K562 (cell line): ENCODE measurements around the gene ROR2. TPM values are rescaled to one million over a fixed set of nuclear protein-coding genes. Genes with fewer than 3 reads are reported as not detected.

Source experiments
- ATAC-seq: fragments of 200-7000 bp; cut with Tn5 transposase; 3 replicates; pipeline ENCODE4 v1.9.1; 2020; ENCODE audit warnings: moderate library complexity
- BruUV-seq: library from RNA; stranded (reverse); fragments of 400-500 nt; replicated peaks from 2 replicates; lab custom pipeline; 2021; lab: Mats Ljungman, UMichigan
- CTCF ChIA-PET: fragments of 300-600 bp; formaldehyde crosslinking; extraction: SDS; loops from one replicate; lab custom pipeline; 2021; ENCODE audit warnings: low intra/inter-chr PET ratio; lab: Yijun Ruan, JAX
- POLR2A ChIA-PET: fragments of 300-600, 350-650 bp; sonication (Branson Sonifier 250); formaldehyde crosslinking; extraction: SDS; loops from one replicate; lab custom pipeline; 2021; ENCODE audit warnings: antibody characterized with exemption, inconsistent platforms; lab: Yijun Ruan, JAX
- DNase-seq, 4 experiments: peaks; one replicate each; pipeline versions ENCODE4 v3.0.0 to v3.0.0-alpha.2; 2011 to 2018; ENCODE audit warnings: low spot score in 3 of 4, mixed read lengths in 3 of 4; ENCODE audit errors: extremely low read depth in 1 of 4
- FAIRE-seq: peaks from 2 replicates; lab custom pipeline; 2011; peaks lifted over from hg19 to GRCh38; lab: Jason Lieb, UNC
- H2AFZ ChIP-seq: 2 replicates; pipeline ENCODE4 v1.6.0; 2011; ENCODE audit warnings: low read depth, low read length, control low read depth, inconsistent platforms
- H3K27ac ChIP-seq: fragments of 200-600 bp; 3 replicates; pipeline ENCODE4 v1.8.0; 2011; ENCODE audit warnings: low read depth, mild to moderate bottlenecking, control low read depth, inconsistent platforms, low read length, moderate library complexity, mixed read lengths; ENCODE audit errors: extremely low read depth
- H3K27me3 ChIP-seq, 2 experiments: fragments of 300-600 bp in 1 of 2; 2 replicates in 1 of 2; 3 replicates in 1 of 2; pipeline versions ENCODE4 v1.6.0 to v1.8.0; 2011; ENCODE audit warnings: inconsistent platforms in 2 of 2, low read length in 2 of 2, mild to moderate bottlenecking in 1 of 2, mixed read lengths in 1 of 2, moderate library complexity in 1 of 2; ENCODE audit not compliant: control insufficient read depth in 2 of 2, insufficient read depth in 2 of 2
- H3K36me3 ChIP-seq: fragments of 300-600 bp; 3 replicates; pipeline ENCODE4 v1.8.0; 2011; ENCODE audit warnings: mild to moderate bottlenecking, low read length, inconsistent platforms; ENCODE audit not compliant: control insufficient read depth, insufficient read depth
- H3K4me1 ChIP-seq, 2 experiments: fragments of 200-600 bp in 1 of 2; replicated peaks in 1 of 2; 2 replicates in 1 of 2; 3 replicates in 1 of 2; pipeline versions ENCODE4 v1.5.1 to v1.8.0; 2011; ENCODE audit warnings: inconsistent platforms in 2 of 2, low read length in 2 of 2, mild to moderate bottlenecking in 1 of 2, mixed read lengths in 1 of 2, moderate library complexity in 1 of 2; ENCODE audit not compliant: control insufficient read depth in 2 of 2, insufficient read depth in 2 of 2
- H3K4me2 ChIP-seq: 2 replicates; pipeline ENCODE4 v1.6.1; 2011; ENCODE audit warnings: low read length, control low read depth, inconsistent platforms, mixed read lengths; ENCODE audit not compliant: insufficient read depth
- H3K4me3 ChIP-seq: fragments of 200-600 bp; sonication (generic), shearing (Covaris generic); 2 replicates; pipeline ENCODE4 v1.5.1; 2016; ENCODE audit warnings: control low read depth, inconsistent platforms
- H3K79me2 ChIP-seq: fragments of 200-600 bp; 3 replicates; pipeline ENCODE4 v1.8.0; 2011; ENCODE audit warnings: low read length, inconsistent platforms; ENCODE audit not compliant: control insufficient read depth, insufficient read depth
- H3K9ac ChIP-seq, 2 experiments: 2 replicates each; pipeline versions ENCODE4 v1.6.0 to v1.6.1; 2011; ENCODE audit warnings: low read depth in 2 of 2, low read length in 2 of 2, control low read depth in 1 of 2, inconsistent platforms in 1 of 2, mild to moderate bottlenecking in 1 of 2, mixed read lengths in 1 of 2; ENCODE audit not compliant: insufficient read depth in 1 of 2
- H3K9me1 ChIP-seq: one replicate; pipeline ENCODE4 v1.6.0; 2011; ENCODE audit warnings: inconsistent platforms, mild to moderate bottlenecking, low read length, moderate library complexity; ENCODE audit not compliant: control insufficient read depth, insufficient read depth
- H3K9me3 ChIP-seq: replicated peaks from 2 replicates; pipeline ENCODE4 v1.5.1; 2011; ENCODE audit warnings: low read depth, low read length, inconsistent platforms; ENCODE audit not compliant: control insufficient read depth, insufficient read depth
- H4K20me1 ChIP-seq: replicated peaks from 2 replicates; pipeline ENCODE4 v1.6.1; 2011; ENCODE audit warnings: low read length, inconsistent platforms, mixed read lengths; ENCODE audit not compliant: control insufficient read depth, insufficient read depth
- POLR2AphosphoS2 ChIP-seq: IDR thresholded peaks from 2 replicates; pipeline ENCODE4 v1.6.1; 2012; ENCODE audit warnings: low read length, improper control_type of control experiment
- SMC3 ChIP-seq: conservative IDR thresholded peaks from 2 replicates; pipeline ENCODE4 v1.6.1; 2011; ENCODE audit warnings: low read depth, low read length, improper control_type of control experiment; ENCODE audit not compliant: insufficient read depth
- WGBS: fragments of 100-300 bp; shearing (Covaris generic); methylation state at CpG from one replicate; pipeline ENCODE4 v1.1.6; 2016; ENCODE audit warnings: low coverage, mixed read lengths; ENCODE audit not compliant: insufficient coverage; ENCODE audit errors: missing lambda C conversion rate; 5-methylcytosine and 5-hydroxymethylcytosine counted together
- in situ Hi-C: fragments of 300-500 bp; cut with MboI; formaldehyde crosslinking; loops from 4 replicates; pipeline ENCODE4 v1.15.0; 2018; ENCODE audit warnings: inconsistent platforms, mixed read lengths
- intact Hi-C: fragments of 100-400 bp; cut with micrococcal nuclease; formaldehyde crosslinking; loops from 2 replicates; pipeline ENCODE4 v1.14.2; 2022
- polyA plus RNA-seq, 8 experiments: library from polyadenylated mRNA; depleted of rRNA in 4 of 8; stranded (reverse) in 5 of 8; unstranded in 3 of 8; fragments of >200 nt; fragmentation: Nextera tagmentation in 2 of 8; fragmentation: Illumina TruSeq in 1 of 8; extraction: Ambion mirVana in 2 of 8; extraction: Trizol in 1 of 8; gene quantifications; 2 replicates each; pipeline versions ENCODE4 v1.2.1 to v1.2.3, GENCODE V29; 2011 to 2014; ENCODE audit warnings: inconsistent platforms in 1 of 8, missing spikeins in 1 of 8
- total RNA-seq, 7 experiments: library from RNA; depleted of rRNA in 6 of 7; stranded (reverse); fragments of >200 nt in 6 of 7; fragmentation: Illumina TruSeq in 2 of 7; extraction: Trizol in 2 of 7; gene quantifications; 2 replicates each; pipeline versions ENCODE4 v1.2.1 to v1.2.3, GENCODE V29; 2011 to 2021; ENCODE audit warnings: low replicate concordance in 1 of 7
- TF ChIP-seq, protein P1 (sequence below): sonication (generic); formaldehyde crosslinking; IDR thresholded peaks from 2 replicates; pipeline ENCODE4 v1.8.0; 2023; ENCODE audit warnings: missing genetic modification reagents, mild to moderate bottlenecking, borderline replicate concordance

ROR2 gene
- total and polyA plus RNA-seq, 9 of the 15 experiments (the other 6 are each of a cell fraction or from before 2014, with no cell fraction given), result 5.6 to 33.8 (median 15.3) TPM

DNA sequence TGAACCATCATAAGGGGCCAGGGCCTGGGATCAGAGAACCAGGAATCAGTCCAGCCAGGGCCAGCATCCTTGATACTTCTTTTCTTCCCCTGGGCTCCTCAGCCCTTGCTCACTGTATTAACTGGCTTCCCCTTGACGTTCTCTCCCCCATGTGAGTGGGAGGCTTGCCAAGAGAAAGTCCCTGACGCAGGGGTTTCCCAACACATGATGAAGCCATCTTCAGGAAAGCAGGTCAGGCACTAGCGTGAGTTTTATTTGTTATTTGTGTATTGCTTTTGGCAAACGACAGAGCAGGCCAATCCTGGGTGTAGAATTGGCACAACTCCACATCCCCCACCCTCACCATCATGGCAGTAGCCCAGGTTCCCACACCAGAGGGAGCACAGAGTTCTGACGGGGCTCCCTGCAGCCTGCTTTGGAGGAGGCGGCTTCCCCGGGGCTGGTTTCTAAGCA, 360.9 kb downstream of the ROR2 start:
- H3K4me1 ChIP-seq, result no peaks in the 10 kb centered on the region
- H3K4me2 ChIP-seq, result no peak overlapping the region
- DNase-seq (no peak), ATAC-seq (no peak), FAIRE-seq (no peak)
- WGBS, result 1% methylated on average over 6 of the region's 7 CpGs
- H3K36me3 ChIP-seq, result no peaks in the 10 kb centered on the region
- BruUV-seq, result no TSS peak
- in situ Hi-C loops, result no loop called here
- no peak overlapping the region for H3K27ac ChIP-seq
- intact Hi-C loops, result no loop called here
- ChIA-PET POLR2A (no interaction called here), CTCF (no interaction called here)
- no peaks in the 10 kb centered on the region for H3K79me2 ChIP-seq
- H3K4me3 ChIP-seq, result no peak overlapping the region
- no peaks in the 10 kb centered on the region for H4K20me1 ChIP-seq
- H3K9me1 ChIP-seq, result no peaks in the 10 kb centered on the region
- H3K9me3 ChIP-seq, result no peaks in the 10 kb centered on the region
- no peak for TF ChIP-seq SMC3
- no peak overlapping the region for H3K9ac ChIP-seq
- H3K27me3 ChIP-seq, result peaks cover 18 to 45% of the 10 kb centered on the region in 2 experiments
- no peak overlapping the region for H2AFZ ChIP-seq

DNA sequence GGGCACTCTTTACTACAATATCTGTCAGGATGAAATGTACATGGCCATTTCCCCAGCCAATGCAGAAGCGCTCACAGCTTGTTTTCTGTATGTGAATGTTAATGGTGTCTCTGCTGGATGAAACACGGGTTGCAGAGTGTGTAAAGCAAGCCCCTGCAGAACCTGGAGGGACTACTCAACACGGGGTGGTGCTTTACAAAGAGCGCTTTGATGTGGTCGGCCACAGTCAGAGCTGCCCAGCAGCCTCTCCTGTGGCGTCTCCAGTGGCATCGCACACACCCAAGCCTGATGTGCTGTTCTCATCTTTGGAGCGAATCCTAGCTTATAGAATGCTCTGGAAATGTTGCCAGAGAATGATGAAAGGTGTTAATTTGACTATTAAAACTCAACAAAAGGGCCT, 363.7 kb downstream of the ROR2 start:
- H2AFZ ChIP-seq, result no peak overlapping the region
- H3K27me3 ChIP-seq, result peaks cover 12 to 50% of the 10 kb centered on the region in 2 experiments
- no peak for ATAC-seq
- no peak for DNase-seq
- no peak overlapping the region for H3K9ac ChIP-seq
- no peak overlapping the region for H3K4me2 ChIP-seq
- intact Hi-C loops (no loop called here), in situ Hi-C loops (no loop called here)
- no peaks in the 10 kb centered on the region for H3K36me3 ChIP-seq
- H3K9me3 ChIP-seq, result no peaks in the 10 kb centered on the region
- 2% methylated on average over 8 of the region's 8 CpGs for WGBS
- CTCF ChIA-PET, result no interaction called here
- H3K27ac ChIP-seq, result no peak overlapping the region
- POLR2A ChIA-PET, result no interaction called here
- H3K79me2 ChIP-seq, result no peaks in the 10 kb centered on the region
- H3K4me1 ChIP-seq, result no peaks in the 10 kb centered on the region
- BruUV-seq, result no TSS peak
- no peak for FAIRE-seq
- no peaks in the 10 kb centered on the region for H3K9me1 ChIP-seq
- H3K4me3 ChIP-seq, result no peak overlapping the region
- H4K20me1 ChIP-seq, result no peaks in the 10 kb centered on the region
- TF ChIP-seq, protein P1, sequence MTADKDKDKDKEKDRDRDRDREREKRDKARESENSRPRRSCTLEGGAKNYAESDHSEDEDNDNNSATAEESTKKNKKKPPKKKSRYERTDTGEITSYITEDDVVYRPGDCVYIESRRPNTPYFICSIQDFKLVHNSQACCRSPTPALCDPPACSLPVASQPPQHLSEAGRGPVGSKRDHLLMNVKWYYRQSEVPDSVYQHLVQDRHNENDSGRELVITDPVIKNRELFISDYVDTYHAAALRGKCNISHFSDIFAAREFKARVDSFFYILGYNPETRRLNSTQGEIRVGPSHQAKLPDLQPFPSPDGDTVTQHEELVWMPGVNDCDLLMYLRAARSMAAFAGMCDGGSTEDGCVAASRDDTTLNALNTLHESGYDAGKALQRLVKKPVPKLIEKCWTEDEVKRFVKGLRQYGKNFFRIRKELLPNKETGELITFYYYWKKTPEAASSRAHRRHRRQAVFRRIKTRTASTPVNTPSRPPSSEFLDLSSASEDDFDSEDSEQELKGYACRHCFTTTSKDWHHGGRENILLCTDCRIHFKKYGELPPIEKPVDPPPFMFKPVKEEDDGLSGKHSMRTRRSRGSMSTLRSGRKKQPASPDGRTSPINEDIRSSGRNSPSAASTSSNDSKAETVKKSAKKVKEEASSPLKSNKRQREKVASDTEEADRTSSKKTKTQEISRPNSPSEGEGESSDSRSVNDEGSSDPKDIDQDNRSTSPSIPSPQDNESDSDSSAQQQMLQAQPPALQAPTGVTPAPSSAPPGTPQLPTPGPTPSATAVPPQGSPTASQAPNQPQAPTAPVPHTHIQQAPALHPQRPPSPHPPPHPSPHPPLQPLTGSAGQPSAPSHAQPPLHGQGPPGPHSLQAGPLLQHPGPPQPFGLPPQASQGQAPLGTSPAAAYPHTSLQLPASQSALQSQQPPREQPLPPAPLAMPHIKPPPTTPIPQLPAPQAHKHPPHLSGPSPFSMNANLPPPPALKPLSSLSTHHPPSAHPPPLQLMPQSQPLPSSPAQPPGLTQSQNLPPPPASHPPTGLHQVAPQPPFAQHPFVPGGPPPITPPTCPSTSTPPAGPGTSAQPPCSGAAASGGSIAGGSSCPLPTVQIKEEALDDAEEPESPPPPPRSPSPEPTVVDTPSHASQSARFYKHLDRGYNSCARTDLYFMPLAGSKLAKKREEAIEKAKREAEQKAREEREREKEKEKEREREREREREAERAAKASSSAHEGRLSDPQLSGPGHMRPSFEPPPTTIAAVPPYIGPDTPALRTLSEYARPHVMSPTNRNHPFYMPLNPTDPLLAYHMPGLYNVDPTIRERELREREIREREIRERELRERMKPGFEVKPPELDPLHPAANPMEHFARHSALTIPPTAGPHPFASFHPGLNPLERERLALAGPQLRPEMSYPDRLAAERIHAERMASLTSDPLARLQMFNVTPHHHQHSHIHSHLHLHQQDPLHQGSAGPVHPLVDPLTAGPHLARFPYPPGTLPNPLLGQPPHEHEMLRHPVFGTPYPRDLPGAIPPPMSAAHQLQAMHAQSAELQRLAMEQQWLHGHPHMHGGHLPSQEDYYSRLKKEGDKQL, result no peak
- TF ChIP-seq POLR2AphosphoS2, result no peak
